Activated T-cell treated with anti-CD3 and anti-CD28 coated beads for 4 hours (primary cell): ENCODE data around the gene TMEM131.
"Not testable (repeated sequence)": the region's sequence is repeated elsewhere in the genome, so short reads cannot be mapped to it uniquely, and the experiment has no call there.

Experiments used
- DNase-seq: peaks from one replicate; pipeline ENCODE4 v3.0.0-alpha.2; 2020

Gene TMEM131

GRCh38 chr2:97910403-97911205 is 85.1 kb downstream of the TMEM131 start:
- no peak for DNase-seq

DNA sequence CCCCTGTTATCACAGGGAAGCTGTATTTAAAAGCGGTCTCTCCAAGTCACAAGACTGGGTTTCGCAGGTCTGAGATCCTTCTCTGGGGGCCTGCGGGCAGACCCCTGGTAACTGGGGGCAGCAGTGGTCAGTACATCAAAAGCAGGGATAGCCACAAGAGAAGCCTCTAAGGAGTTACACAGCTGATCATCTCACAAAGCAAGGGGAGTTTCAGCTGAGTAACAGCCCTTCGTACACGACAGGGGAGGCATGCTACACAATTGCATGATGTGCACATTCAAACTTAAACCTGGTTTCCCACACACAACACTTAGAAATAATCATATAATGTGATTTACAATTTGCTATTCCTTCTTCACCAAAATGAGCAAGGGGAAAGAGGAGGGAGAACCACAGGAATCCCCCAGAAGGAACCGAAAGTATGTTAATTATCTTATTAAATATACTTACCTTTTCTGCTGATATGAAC is 87.5 kb downstream of the TMEM131 start:
- no peak for DNase-seq

DNA sequence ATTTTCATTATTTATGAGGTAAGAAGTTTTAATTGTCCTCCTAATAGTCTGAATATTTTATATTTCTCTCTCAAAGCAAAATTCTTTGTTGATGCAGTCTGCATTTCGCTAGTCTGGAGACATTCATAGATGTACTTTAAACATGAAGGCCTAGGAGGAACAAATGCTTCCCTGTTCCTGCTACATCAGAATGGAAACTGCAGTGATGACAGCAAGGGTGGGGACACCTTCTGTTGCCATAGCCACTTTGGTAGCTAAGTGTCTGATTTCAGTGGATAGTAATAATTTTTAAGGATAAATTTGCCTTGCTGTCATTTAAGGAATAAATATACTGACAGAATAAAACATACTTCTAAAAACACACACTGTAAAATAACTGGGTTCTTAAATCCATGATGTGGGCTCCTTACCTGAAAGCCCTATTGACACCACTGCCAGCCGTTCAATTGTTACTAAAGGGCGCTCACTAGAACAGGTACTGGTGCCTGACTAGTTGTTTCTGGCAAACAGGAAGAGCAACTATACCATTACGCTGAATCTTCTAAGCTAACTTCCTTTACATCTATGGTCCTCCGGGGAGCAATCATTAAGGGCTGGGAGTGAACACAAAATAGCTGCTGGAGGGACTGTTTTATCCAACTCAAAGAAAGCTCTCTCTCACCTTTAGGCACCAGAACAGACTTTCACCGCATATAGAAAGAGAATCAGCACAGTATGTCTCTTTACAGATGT is 88.2 kb downstream of the TMEM131 start:
- no peak for DNase-seq

DNA sequence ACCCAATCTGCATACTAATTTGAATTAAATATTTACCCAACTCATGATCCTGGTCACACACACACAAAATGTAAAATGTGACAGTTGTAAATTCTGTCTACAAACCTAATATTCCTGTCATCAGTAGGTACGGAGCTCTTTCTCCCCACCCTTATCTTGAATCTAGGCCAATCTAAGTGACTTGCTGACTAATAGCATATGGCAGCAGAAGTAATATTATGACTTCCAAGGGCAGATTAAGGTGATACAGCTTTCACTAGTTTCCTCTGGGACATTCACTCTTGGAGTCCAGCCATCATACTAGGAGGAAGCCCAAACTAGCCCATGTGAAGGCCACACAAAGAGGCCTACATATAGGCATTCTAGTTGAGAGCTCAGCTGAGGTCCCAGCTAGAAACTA is 89.4 kb downstream of the TMEM131 start:
- DNase-seq = no peak

- DNase-seq = no peak
Observed at GRCh38 chr2:97905294-97905693, 90.5 kb downstream of the TMEM131 start.

DNA sequence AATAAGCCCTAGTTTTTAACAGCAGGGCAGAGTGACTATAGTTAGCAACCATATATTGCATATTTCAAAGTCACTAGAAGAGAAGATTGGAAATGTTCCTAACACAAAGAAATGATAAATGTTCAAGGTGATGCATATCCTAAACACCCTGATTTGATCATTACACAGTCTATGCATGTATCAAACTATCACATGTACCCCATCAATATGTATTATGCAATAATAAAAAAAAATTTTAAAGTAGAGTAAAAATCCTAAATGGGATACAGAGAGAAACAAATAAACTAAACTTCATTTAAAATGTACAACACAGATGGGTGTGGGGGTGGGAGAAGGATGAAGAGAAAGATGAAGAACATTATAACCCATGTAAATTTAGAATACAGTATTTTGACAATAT is 93.9 kb downstream of the TMEM131 start:
- DNase-seq = no peak

GRCh38 chr2:97900806-97901205 is 94.9 kb downstream of the TMEM131 start:
- DNase-seq = no peak

GRCh38 chr2:97893042-97893441 is 102.7 kb downstream of the TMEM131 start:
- not testable (repeated sequence) for DNase-seq

- DNase-seq = no peak
Observed at GRCh38 chr2:97891611-97892010, 104.1 kb downstream of the TMEM131 start.

- no peak for DNase-seq
Observed at GRCh38 chr2:97889156-97889555, 106.6 kb downstream of the TMEM131 start.

DNA sequence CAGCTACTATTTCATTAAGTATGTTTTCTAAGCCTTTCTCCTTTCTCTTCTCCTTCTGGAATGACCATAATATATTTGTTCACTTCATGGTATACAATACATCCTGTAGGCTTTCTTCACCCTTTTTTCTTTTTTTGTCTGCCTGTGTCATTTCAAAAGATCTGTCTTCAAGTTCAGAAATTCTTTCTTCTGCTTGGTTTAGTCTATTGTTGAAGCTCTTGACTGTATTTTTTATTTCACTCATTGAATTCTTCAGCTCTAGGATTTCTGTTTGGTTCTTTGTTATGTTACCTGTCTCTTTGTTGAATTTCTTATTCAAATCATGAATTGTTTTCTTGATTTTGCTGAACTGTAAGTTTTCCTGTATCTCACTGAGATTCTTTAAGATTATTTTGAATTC is 109.9 kb downstream of the TMEM131 start:
- DNase-seq = no peak

- DNase-seq = no peak
Observed at GRCh38 chr2:97880334-97880733, 115.4 kb downstream of the TMEM131 start.

GRCh38 chr2:97878865-97879264 is 116.9 kb downstream of the TMEM131 start:
- DNase-seq = no peak

DNA sequence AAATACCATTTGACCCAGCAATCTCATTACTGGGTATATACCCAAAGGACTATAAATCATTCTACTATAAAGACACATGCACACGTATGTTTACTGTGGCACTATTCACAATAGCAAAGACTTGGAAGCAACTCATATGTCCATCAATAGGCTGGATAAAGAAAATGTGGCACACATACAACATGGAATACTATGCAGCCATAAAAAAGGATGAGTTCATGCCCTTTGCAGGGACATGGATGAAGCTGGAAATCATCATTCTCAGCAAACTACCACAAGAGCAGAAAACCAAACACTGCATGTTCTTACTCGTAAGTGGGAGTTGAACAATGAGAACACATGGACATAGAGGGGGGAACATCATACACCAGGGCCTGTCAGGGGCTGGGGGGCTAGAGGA is 117.4 kb downstream of the TMEM131 start:
- DNase-seq = not testable (repeated sequence)

GRCh38 chr2:97871096-97871780 is 124.5 kb downstream of the TMEM131 start:
- no peak for DNase-seq

GRCh38 chr2:97870396-97870843 is 125.3 kb downstream of the TMEM131 start:
- no peak for DNase-seq

- no peak for DNase-seq
Observed at GRCh38 chr2:97869722-97870346, 125.9 kb downstream of the TMEM131 start.

GRCh38 chr2:97868986-97869721 is 126.6 kb downstream of the TMEM131 start:
- no peak for DNase-seq

DNA sequence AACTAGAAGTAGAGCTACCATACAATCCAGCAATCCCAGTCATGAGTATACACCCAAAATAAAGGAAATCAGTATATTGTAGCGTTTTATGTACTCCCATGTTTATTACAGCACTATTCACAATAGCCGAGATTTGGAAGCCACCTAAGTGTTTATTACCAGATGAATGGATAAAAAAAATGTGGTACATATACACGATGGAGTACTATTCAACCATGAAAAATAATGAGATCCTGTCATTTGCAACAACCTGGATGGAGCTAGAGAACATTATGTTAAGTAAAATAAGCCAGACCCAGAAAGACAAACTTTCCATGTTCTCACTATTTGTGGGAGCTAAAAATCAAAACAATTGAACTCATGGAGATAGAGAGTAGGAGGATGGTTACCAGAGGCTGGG is 131.9 kb downstream of the TMEM131 start:
- no peak for DNase-seq

DNA sequence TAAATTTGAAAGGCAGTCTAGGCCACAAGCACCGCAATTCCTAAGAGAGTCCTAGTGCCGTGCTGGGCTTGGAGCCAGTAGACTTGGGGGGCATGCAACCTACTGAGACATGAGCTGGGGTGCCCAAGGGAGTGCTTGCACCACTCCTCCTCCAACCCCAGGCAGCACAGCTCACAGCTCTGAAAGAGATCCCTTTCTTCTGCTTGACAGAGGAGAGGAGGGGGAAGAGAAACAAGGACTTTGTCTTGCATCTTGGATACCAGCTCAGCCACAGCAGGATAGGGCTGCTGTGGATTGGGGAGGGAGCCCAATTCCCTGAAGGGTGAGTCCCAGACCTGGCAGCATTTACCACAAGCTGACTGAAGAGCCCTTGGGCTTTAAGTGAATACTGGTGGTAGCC is 134.6 kb downstream of the TMEM131 start:
- no peak for DNase-seq

DNA sequence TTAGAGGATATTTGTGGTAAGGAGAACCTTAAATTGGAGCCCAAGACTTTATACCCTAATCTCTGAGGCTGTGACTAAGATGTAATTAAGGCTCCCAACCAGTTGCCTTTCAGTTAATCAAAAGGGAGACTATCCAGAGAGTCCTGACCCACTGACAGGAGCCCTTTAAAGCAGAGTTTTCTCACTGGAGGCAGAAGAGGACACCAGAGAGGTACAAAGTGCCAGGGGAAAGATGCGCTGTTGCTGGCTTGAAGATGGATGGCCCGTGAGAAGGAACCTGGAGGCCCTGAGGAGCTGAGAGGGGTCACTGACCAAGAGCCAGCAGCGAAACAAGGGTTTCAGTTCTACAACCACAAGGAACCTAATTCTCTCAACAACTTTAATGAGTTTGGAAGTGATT is 137.3 kb downstream of the TMEM131 start:
- DNase-seq = no peak

GRCh38 chr2:97857553-97857952 is 138.2 kb downstream of the TMEM131 start:
- no peak for DNase-seq
